ENCODE results near the gene ZBTB46. TPM values are rescaled to one million over a fixed set of nuclear protein-coding genes. Genes with fewer than 3 reads are reported as not detected.

ZBTB46 gene
- total and polyA plus RNA-seq, 5 donors from 2014 or later, result 0.03 to 0.49 (median 0.09) TPM; not detected in 2

- peaks cover 0 to 15% (median 6%) of the 10 kb centered on the region in 4 donors for H3K4me1 Mint-ChIP-seq
- peaks cover 0 to 1% (median 0%) of the 10 kb centered on the region in 7 donors for H3K9me3 Mint-ChIP-seq
- Histone ChIP-seq H3K27ac (ENCODE audit: insufficient read depth, low read length, poor library complexity, severe bottlenecking) (no peak overlapping the region), H3K9me3 (ENCODE audit: control insufficient read depth in 2 of 2, low read length in 2 of 2) (no peaks in the 10 kb centered on the region), H3K4me3 (ENCODE audit: low read depth, low read length) (no peak overlapping the region), H3K4me1 (ENCODE audit: control insufficient read depth, insufficient read depth, low read length, poor library complexity, severe bottlenecking) (peaks cover 5% of the 10 kb centered on the region), H3K27me3 (ENCODE audit: control insufficient read depth, insufficient read depth, low read length) (no peaks in the 10 kb centered on the region), H3K36me3 (ENCODE audit: control insufficient read depth, insufficient read depth, low read length) (no peaks in the 10 kb centered on the region)
- ATAC-seq (ENCODE audit: low read depth in 2 of 2) (no peak), DNase-seq (no peak)
- peaks cover 12% of the 10 kb centered on the region for H3K27me3 Mint-ChIP-seq
- H3K36me3 Mint-ChIP-seq, result no peaks in the 10 kb centered on the region
- H3K27ac Mint-ChIP-seq, result no peak overlapping the region
- no peak overlapping the region for H3K4me3 Mint-ChIP-seq
Measured at GRCh38 chr20:63785691-63786131, 45.4 kb downstream of the ZBTB46 start.

- H3K4me1 ChIP-seq (ENCODE audit: control insufficient read depth, insufficient read depth, low read length, poor library complexity, severe bottlenecking), result peaks cover 5% of the 10 kb centered on the region
- no peaks in the 10 kb centered on the region for H3K9me3 ChIP-seq (ENCODE audit: control insufficient read depth in 2 of 2, low read length in 2 of 2)
- DNase-seq (no peak), ATAC-seq (ENCODE audit: low read depth in 2 of 2) (no peak)
- Mint-ChIP-seq H3K9me3 (peaks cover 0 to 1% (median 0%) of the 10 kb centered on the region in 7 donors), H3K27me3 (peaks cover 12% of the 10 kb centered on the region), H3K27ac (no peak overlapping the region), H3K36me3 (no peaks in the 10 kb centered on the region), H3K4me1 (peaks cover 0 to 15% (median 6%) of the 10 kb centered on the region in 4 donors), H3K4me3 (no peak overlapping the region)
- no peaks in the 10 kb centered on the region for H3K36me3 ChIP-seq (ENCODE audit: control insufficient read depth, insufficient read depth, low read length)
- no peak overlapping the region for H3K4me3 ChIP-seq (ENCODE audit: low read depth, low read length)
- no peak overlapping the region for H3K27ac ChIP-seq (ENCODE audit: insufficient read depth, low read length, poor library complexity, severe bottlenecking)
- no peaks in the 10 kb centered on the region for H3K27me3 ChIP-seq (ENCODE audit: control insufficient read depth, insufficient read depth, low read length)
Measured at GRCh38 chr20:63783970-63784369, 47.1 kb downstream of the ZBTB46 start.

- Histone ChIP-seq H3K4me3 (ENCODE audit: low read depth, low read length) (no peak overlapping the region), H3K4me1 (ENCODE audit: control insufficient read depth, insufficient read depth, low read length, poor library complexity, severe bottlenecking) (peaks cover 5% of the 10 kb centered on the region), H3K27ac (ENCODE audit: insufficient read depth, low read length, poor library complexity, severe bottlenecking) (no peak overlapping the region), H3K36me3 (ENCODE audit: control insufficient read depth, insufficient read depth, low read length) (no peaks in the 10 kb centered on the region), H3K9me3 (ENCODE audit: control insufficient read depth in 2 of 2, low read length in 2 of 2) (no peaks in the 10 kb centered on the region), H3K27me3 (ENCODE audit: control insufficient read depth, insufficient read depth, low read length) (no peaks in the 10 kb centered on the region)
- Mint-ChIP-seq H3K36me3 (no peaks in the 10 kb centered on the region), H3K4me1 (peaks cover 0 to 15% (median 6%) of the 10 kb centered on the region in 4 donors), H3K4me3 (no peak overlapping the region), H3K27ac (peak overlapping the region in 2 of 3 donors; percentile 43 to 75), H3K27me3 (peaks cover 7% of the 10 kb centered on the region), H3K9me3 (peaks cover 0 to 1% (median 0%) of the 10 kb centered on the region in 7 donors)
- ATAC-seq (ENCODE audit: low read depth in 2 of 2) (no peak), DNase-seq (peak in 1 of 3 donors; percentile 11)
Measured at GRCh38 chr20:63782521-63782971, 48.5 kb downstream of the ZBTB46 start.

- H3K36me3 ChIP-seq (ENCODE audit: control insufficient read depth, insufficient read depth, low read length), result no peaks in the 10 kb centered on the region
- H3K4me3 ChIP-seq (ENCODE audit: low read depth, low read length), result no peak overlapping the region
- Mint-ChIP-seq H3K9me3 (peaks cover 0 to 2% (median 0%) of the 10 kb centered on the region in 7 donors), H3K27me3 (peaks cover 5% of the 10 kb centered on the region), H3K4me3 (no peak overlapping the region), H3K36me3 (no peaks in the 10 kb centered on the region), H3K4me1 (peaks cover 0 to 15% (median 6%) of the 10 kb centered on the region in 4 donors), H3K27ac (peak overlapping the region; percentile 43 to 75 (median 64))
- ATAC-seq (ENCODE audit: low read depth in 2 of 2) (peak; percentile 34 to 58), DNase-seq (peak; percentile 35 to 76 (median 62))
- H3K27ac ChIP-seq (ENCODE audit: insufficient read depth, low read length, poor library complexity, severe bottlenecking), result no peak overlapping the region
- H3K27me3 ChIP-seq (ENCODE audit: control insufficient read depth, insufficient read depth, low read length), result no peaks in the 10 kb centered on the region
- peaks cover 5% of the 10 kb centered on the region for H3K4me1 ChIP-seq (ENCODE audit: control insufficient read depth, insufficient read depth, low read length, poor library complexity, severe bottlenecking)
- H3K9me3 ChIP-seq (ENCODE audit: control insufficient read depth in 2 of 2, low read length in 2 of 2), result no peaks in the 10 kb centered on the region
Measured at GRCh38 chr20:63782051-63782471, 49.0 kb downstream of the ZBTB46 start.

- Histone ChIP-seq H3K36me3 (ENCODE audit: control insufficient read depth, insufficient read depth, low read length) (no peaks in the 10 kb centered on the region), H3K27me3 (ENCODE audit: control insufficient read depth, insufficient read depth, low read length) (no peaks in the 10 kb centered on the region), H3K4me1 (ENCODE audit: control insufficient read depth, insufficient read depth, low read length, poor library complexity, severe bottlenecking) (peaks cover 3% of the 10 kb centered on the region), H3K4me3 (ENCODE audit: low read depth, low read length) (no peak overlapping the region), H3K27ac (ENCODE audit: insufficient read depth, low read length, poor library complexity, severe bottlenecking) (no peak overlapping the region), H3K9me3 (ENCODE audit: control insufficient read depth in 2 of 2, low read length in 2 of 2) (no peaks in the 10 kb centered on the region)
- ATAC-seq (ENCODE audit: low read depth in 2 of 2), result no peak
- Mint-ChIP-seq H3K27me3 (peaks cover 4% of the 10 kb centered on the region), H3K4me1 (peaks cover 0 to 10% (median 6%) of the 10 kb centered on the region in 4 donors), H3K27ac (peak overlapping the region in 1 of 3 donors; percentile 81), H3K36me3 (no peaks in the 10 kb centered on the region), H3K4me3 (peak overlapping the region in 1 of 4 donors; percentile 76), H3K9me3 (peaks cover 0 to 1% (median 0%) of the 10 kb centered on the region in 7 donors)
- DNase-seq, result no peak
Measured at GRCh38 chr20:63781181-63781580, 49.9 kb downstream of the ZBTB46 start.

GRCh38 chr20:63778857-63779256 is 52.2 kb downstream of the ZBTB46 start:
- Histone ChIP-seq H3K27me3 (ENCODE audit: control insufficient read depth, insufficient read depth, low read length) (no peaks in the 10 kb centered on the region), H3K4me1 (ENCODE audit: control insufficient read depth, insufficient read depth, low read length, poor library complexity, severe bottlenecking) (no peaks in the 10 kb centered on the region), H3K9me3 (ENCODE audit: control insufficient read depth in 2 of 2, low read length in 2 of 2) (no peaks in the 10 kb centered on the region), H3K27ac (ENCODE audit: insufficient read depth, low read length, poor library complexity, severe bottlenecking) (no peak overlapping the region), H3K4me3 (ENCODE audit: low read depth, low read length) (no peak overlapping the region), H3K36me3 (ENCODE audit: control insufficient read depth, insufficient read depth, low read length) (no peaks in the 10 kb centered on the region)
- ATAC-seq (ENCODE audit: low read depth in 2 of 2), result no peak
- H3K9me3 Mint-ChIP-seq, result peaks cover 0 to 1% (median 0%) of the 10 kb centered on the region in 7 donors
- no peak overlapping the region for H3K27ac Mint-ChIP-seq
- H3K4me1 Mint-ChIP-seq, result peaks cover 0 to 16% (median 6%) of the 10 kb centered on the region in 4 donors
- no peaks in the 10 kb centered on the region for H3K36me3 Mint-ChIP-seq
- H3K27me3 Mint-ChIP-seq, result no peaks in the 10 kb centered on the region
- no peak for DNase-seq
- no peak overlapping the region for H3K4me3 Mint-ChIP-seq

GRCh38 chr20:63778034-63778752 is 52.9 kb downstream of the ZBTB46 start:
- Mint-ChIP-seq H3K27ac (peak overlapping the region in 1 of 3 donors; percentile 32), H3K4me3 (no peak overlapping the region), H3K9me3 (peaks cover 0 to 1% (median 0%) of the 10 kb centered on the region in 7 donors), H3K27me3 (no peaks in the 10 kb centered on the region), H3K36me3 (no peaks in the 10 kb centered on the region), H3K4me1 (peaks cover 0 to 16% (median 6%) of the 10 kb centered on the region in 4 donors)
- Histone ChIP-seq H3K9me3 (ENCODE audit: control insufficient read depth in 2 of 2, low read length in 2 of 2) (no peaks in the 10 kb centered on the region), H3K27ac (ENCODE audit: insufficient read depth, low read length, poor library complexity, severe bottlenecking) (no peak overlapping the region), H3K27me3 (ENCODE audit: control insufficient read depth, insufficient read depth, low read length) (no peaks in the 10 kb centered on the region), H3K36me3 (ENCODE audit: control insufficient read depth, insufficient read depth, low read length) (no peaks in the 10 kb centered on the region), H3K4me3 (ENCODE audit: low read depth, low read length) (no peak overlapping the region), H3K4me1 (ENCODE audit: control insufficient read depth, insufficient read depth, low read length, poor library complexity, severe bottlenecking) (no peaks in the 10 kb centered on the region)
- DNase-seq, result no peak
- no peak for ATAC-seq (ENCODE audit: low read depth in 2 of 2)
